Tibial nerve (tissue), 4 donors: Measurements from ENCODE around the gene GRIK4. TPM values are rescaled to one million over a fixed set of nuclear protein-coding genes. Genes with fewer than 3 reads are reported as not detected.

Experiments
- DNase-seq, 2 donors: peaks; one replicate each; pipeline ENCODE4 v3.0.0-alpha.2; 2019; ENCODE audit warnings: low spot score in 2 of 2
- H3K27ac ChIP-seq, 4 donors: fragments of 200-600 bp; sonication (generic) in 3 of 4; one replicate each; pipeline ENCODE4 v1.5.1; 2017 to 2019; ENCODE audit warnings: mild to moderate bottlenecking in 1 of 4
- H3K27me3 ChIP-seq, 2 donors: fragments of 200-600 bp; sonication (generic) in 1 of 2; one replicate each; pipeline versions ENCODE4 v1.5.1 to v1.6.0; 2017 to 2019
- H3K36me3 ChIP-seq, 3 donors: fragments of 200-600 bp; sonication (generic); one replicate each; pipeline ENCODE4 v1.5.1; 2018 to 2019
- H3K4me1 ChIP-seq, 4 donors: fragments of 200-600 bp; sonication (generic) in 3 of 4; one replicate each; pipeline ENCODE4 v1.5.1; 2017 to 2019
- H3K4me3 ChIP-seq, 4 donors: fragments of 200-600 bp; sonication (generic) in 3 of 4; one replicate each; pipeline ENCODE4 v1.5.1; 2017 to 2019; ENCODE audit warnings: mild to moderate bottlenecking in 1 of 4, moderate library complexity in 1 of 4
- H3K9me3 ChIP-seq, 4 donors: fragments of 200-600 bp; sonication (generic) in 3 of 4; one replicate each; pipeline ENCODE4 v1.5.1; 2017 to 2019
- EP300 ChIP-seq, 2 donors: sonication (generic); formaldehyde crosslinking; IDR thresholded peaks; one replicate each; pipeline ENCODE4 v1.6.1; 2017; ENCODE audit warnings: antibody characterized with exemption in 2 of 2, mild to moderate bottlenecking in 1 of 2
- POLR2A ChIP-seq, 2 donors: fragments of 450-650 bp; IDR thresholded peaks; one replicate each; pipeline ENCODE4 v1.6.1; 2017; ENCODE audit warnings: antibody characterized with exemption in 2 of 2, mild to moderate bottlenecking in 2 of 2, moderate library complexity in 2 of 2
- WGBS, 2 donors: methylation state at CpG; one replicate each; pipeline ENCODE4 v1.1.5; 2018; 5-methylcytosine and 5-hydroxymethylcytosine counted together
- total RNA-seq, 4 donors: library from RNA; depleted of rRNA; stranded (reverse); fragments of >200 nt; gene quantifications; one replicate each; pipeline ENCODE4 v1.1.0, GENCODE V29; 2016
- TF ChIP-seq, protein P1 (sequence below), 5 experiments: fragments of 200-600 bp in 3 of 5; fragments of 450-650 bp in 2 of 5; sonication (generic) in 3 of 5; IDR thresholded peaks; one replicate each; pipeline ENCODE4 v1.5.1; 2016 to 2019; ENCODE audit warnings: antibody characterized with exemption in 5 of 5, mild to moderate bottlenecking in 3 of 5, moderate library complexity in 2 of 5

GRIK4 gene
- total RNA-seq, 4 donors from 2014 or later: 0.22 to 0.98 TPM; not detected in 2

DNA sequence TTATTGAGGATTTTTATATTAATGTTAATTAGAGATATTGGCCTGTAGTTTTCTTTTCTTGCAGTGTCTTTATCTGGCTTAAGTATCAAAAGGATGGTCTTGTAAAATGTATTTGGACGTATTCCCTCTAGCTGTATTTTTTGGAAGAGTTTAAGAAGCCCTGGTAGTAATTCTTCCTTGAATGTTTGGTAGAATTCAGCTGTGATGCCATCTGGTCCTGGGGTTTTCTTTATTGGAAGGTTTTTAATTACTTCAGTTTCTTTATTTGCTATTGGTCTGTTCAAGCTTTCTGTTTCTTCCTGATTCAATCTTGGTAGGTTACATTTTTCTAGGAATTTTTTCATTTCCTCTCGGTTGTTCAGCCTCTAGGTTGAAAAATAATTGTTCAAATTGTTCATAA lies 257.4 kb downstream of the GRIK4 start:
- 58 to 63% methylated on average over 2 of the region's 2 CpGs for WGBS, 2 donors
- H3K27me3 ChIP-seq: peaks cover 0 to 3% of the 10 kb centered on the region in 2 donors

DNA sequence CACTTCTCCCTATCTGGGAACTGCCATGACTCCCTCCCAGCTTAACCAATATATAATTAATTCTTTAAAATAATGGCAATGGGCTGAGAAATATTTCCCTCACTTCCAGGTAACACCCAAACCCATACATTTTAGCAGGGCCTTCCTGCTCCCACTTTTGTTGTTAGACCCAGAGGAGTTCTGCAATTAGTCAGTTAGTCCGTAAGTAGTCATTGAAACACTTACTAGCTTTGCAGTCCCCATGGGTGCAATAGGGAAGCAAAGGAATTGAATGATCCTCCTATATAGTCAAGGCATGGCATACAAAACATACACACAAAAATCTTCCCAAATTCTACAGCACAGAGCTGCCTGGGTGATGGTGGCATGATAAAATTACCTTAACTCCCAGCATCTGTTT lies 258.4 kb downstream of the GRIK4 start:
- no peaks in the 10 kb centered on the region for H3K4me1 ChIP-seq
- H3K27me3 ChIP-seq: peaks cover 0 to 3% of the 10 kb centered on the region in 2 donors
- DNase-seq: no peak
- H3K36me3 ChIP-seq: no peaks in the 10 kb centered on the region
- H3K27ac ChIP-seq: no peak overlapping the region
- WGBS, 2 donors: 67 to 70% methylated on average over 1 of the region's 1 CpG
- H3K9me3 ChIP-seq: peaks cover 0 to 37% (median 2%) of the 10 kb centered on the region in 4 donors
- TF ChIP-seq EP300 (IDR thresholded peaks at IDR 0.05) (no peak), POLR2A (IDR thresholded peaks at IDR 0.05) (no peak)
- TF ChIP-seq, protein P1, sequence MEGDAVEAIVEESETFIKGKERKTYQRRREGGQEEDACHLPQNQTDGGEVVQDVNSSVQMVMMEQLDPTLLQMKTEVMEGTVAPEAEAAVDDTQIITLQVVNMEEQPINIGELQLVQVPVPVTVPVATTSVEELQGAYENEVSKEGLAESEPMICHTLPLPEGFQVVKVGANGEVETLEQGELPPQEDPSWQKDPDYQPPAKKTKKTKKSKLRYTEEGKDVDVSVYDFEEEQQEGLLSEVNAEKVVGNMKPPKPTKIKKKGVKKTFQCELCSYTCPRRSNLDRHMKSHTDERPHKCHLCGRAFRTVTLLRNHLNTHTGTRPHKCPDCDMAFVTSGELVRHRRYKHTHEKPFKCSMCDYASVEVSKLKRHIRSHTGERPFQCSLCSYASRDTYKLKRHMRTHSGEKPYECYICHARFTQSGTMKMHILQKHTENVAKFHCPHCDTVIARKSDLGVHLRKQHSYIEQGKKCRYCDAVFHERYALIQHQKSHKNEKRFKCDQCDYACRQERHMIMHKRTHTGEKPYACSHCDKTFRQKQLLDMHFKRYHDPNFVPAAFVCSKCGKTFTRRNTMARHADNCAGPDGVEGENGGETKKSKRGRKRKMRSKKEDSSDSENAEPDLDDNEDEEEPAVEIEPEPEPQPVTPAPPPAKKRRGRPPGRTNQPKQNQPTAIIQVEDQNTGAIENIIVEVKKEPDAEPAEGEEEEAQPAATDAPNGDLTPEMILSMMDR (IDR thresholded peaks at IDR 0.05): no peak
- no peak overlapping the region for H3K4me3 ChIP-seq

More for the DNA sequence above, 257.4 kb downstream of the GRIK4 start:
- peaks cover 0 to 47% (median 2%) of the 10 kb centered on the region in 4 donors for H3K9me3 ChIP-seq
- H3K36me3 ChIP-seq: no peaks in the 10 kb centered on the region
- H3K4me3 ChIP-seq: no peak overlapping the region
- H3K27ac ChIP-seq: no peak overlapping the region
- H3K4me1 ChIP-seq: no peaks in the 10 kb centered on the region
- TF ChIP-seq EP300 (IDR thresholded peaks at IDR 0.05) (no peak), POLR2A (IDR thresholded peaks at IDR 0.05) (no peak)
- TF ChIP-seq, protein P1 (IDR thresholded peaks at IDR 0.05): no peak
- no peak for DNase-seq

GRCh38 chr11:120771551-120772060 lies 260.1 kb downstream of the GRIK4 start:
- no peak overlapping the region for H3K27ac ChIP-seq
- H3K4me3 ChIP-seq: no peak overlapping the region
- peaks cover 0 to 24% (median 2%) of the 10 kb centered on the region in 4 donors for H3K9me3 ChIP-seq
- DNase-seq: no peak
- H3K36me3 ChIP-seq: no peaks in the 10 kb centered on the region
- TF ChIP-seq, protein P1 (IDR thresholded peaks at IDR 0.05): no peak
- TF ChIP-seq POLR2A (IDR thresholded peaks at IDR 0.05) (no peak), EP300 (IDR thresholded peaks at IDR 0.05) (no peak)
- H3K4me1 ChIP-seq: peaks cover 0 to 6% (median 0%) of the 10 kb centered on the region in 4 donors
- peaks cover 0 to 3% of the 10 kb centered on the region in 2 donors for H3K27me3 ChIP-seq

GRCh38 chr11:120773501-120774031 lies 262.0 kb downstream of the GRIK4 start:
- TF ChIP-seq EP300 (IDR thresholded peaks at IDR 0.05) (no peak), POLR2A (IDR thresholded peaks at IDR 0.05) (no peak)
- TF ChIP-seq, protein P1 (IDR thresholded peaks at IDR 0.05): no peak
- no peak for DNase-seq
- no peaks in the 10 kb centered on the region for H3K36me3 ChIP-seq

DNA sequence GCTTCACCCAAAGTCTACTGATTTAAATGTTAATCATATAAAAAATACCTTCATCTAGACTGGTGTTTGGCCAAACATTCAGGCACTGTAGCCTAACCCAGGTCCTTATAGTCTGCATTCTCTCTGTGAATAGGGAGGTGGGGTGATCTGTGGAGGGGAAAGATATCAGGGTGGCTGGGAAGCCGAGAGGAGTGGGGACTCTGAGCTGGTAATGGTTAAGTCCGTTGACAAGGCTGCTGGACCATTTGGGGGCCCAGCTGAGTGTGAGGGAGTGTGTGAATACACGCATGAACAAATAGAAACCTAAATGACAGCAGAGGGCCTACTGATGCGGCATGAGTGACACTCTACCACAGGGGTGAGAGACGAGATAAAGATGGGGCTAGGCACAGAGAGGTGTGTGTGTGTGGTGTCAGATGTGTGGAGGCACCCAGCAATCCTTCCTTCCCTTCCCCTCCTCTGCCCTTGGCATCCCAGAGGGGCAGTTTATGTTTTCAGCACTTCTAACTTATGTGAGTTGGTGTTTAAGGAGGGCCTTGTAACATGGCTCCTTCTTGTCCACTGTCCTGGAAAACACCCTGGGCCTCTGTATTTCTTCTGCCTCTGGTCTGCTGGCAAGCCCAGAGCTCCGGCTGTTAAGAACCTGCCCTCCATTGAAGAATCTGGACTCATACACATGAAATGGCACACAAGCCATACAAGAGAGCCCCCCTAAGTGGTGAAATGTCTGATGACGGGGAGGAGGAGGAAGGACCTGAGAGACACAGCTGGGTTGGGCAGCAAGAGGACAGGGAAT lies 263.2 kb downstream of the GRIK4 start:
- Histone ChIP-seq H3K36me3 (no peaks in the 10 kb centered on the region), H3K27ac (no peak overlapping the region), H3K27me3 (no peaks in the 10 kb centered on the region), H3K4me3 (no peak overlapping the region), H3K9me3 (no peaks in the 10 kb centered on the region), H3K4me1 (peaks cover 0 to 8% (median 0%) of the 10 kb centered on the region in 4 donors)
- TF ChIP-seq POLR2A (IDR thresholded peaks at IDR 0.05) (no peak), EP300 (IDR thresholded peaks at IDR 0.05) (no peak)
- TF ChIP-seq, protein P1 (IDR thresholded peaks at IDR 0.05): no peak
- DNase-seq: no peak
- WGBS, 2 donors: 86% methylated on average over 7 of the region's 7 CpGs

More at GRCh38 chr11:120773501-120774031, 262.0 kb downstream of the GRIK4 start:
- no peak overlapping the region for H3K4me3 ChIP-seq
- peaks cover 0 to 6% (median 0%) of the 10 kb centered on the region in 4 donors for H3K9me3 ChIP-seq
- 81 to 91% methylated on average over 5 of the region's 5 CpGs for WGBS, 2 donors
- H3K27ac ChIP-seq: no peak overlapping the region
- no peaks in the 10 kb centered on the region for H3K27me3 ChIP-seq
- peaks cover 0 to 8% (median 0%) of the 10 kb centered on the region in 4 donors for H3K4me1 ChIP-seq
